HG02571 (cell line): ENCODE data around the gene MBD3L1.

Experiments
- ATAC-seq: cut with Tn5 transposase; IDR thresholded peaks from one replicate; pipeline ENCODE4 v1.9.1; 2021; ENCODE audit warnings: mild to moderate bottlenecking, moderate library complexity; ENCODE audit not compliant: unreplicated experiment

MBD3L1 gene

DNA sequence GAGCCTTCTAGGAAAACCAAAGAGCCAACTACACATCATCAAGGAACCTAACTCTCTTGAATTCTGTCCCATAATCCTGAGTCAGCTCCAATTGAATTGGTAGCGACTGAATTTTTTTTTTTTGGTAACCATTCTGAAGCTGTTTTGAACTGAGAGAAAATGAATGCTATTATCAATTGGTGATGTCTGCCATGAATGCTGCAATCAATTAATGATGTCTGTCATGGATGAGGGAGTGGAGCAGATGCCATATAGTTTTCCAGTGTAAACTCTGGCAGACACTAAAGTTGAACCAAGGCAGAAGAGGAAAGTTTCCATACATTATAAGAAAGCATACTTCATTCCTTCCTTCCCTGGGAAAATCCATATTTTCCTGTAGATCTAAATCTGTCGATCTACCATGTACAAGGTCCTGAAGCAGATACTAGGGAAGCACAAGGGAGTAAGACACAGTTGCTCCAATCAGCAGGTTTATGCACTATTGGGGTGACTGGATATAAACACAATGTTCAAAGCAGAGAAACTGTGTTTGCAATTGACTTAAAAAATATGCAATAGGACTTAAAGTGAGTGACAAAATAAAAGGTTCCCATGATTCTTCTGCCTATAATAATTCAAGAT, 48.8 kb downstream of the MBD3L1 start:
- no peak for ATAC-seq

DNA sequence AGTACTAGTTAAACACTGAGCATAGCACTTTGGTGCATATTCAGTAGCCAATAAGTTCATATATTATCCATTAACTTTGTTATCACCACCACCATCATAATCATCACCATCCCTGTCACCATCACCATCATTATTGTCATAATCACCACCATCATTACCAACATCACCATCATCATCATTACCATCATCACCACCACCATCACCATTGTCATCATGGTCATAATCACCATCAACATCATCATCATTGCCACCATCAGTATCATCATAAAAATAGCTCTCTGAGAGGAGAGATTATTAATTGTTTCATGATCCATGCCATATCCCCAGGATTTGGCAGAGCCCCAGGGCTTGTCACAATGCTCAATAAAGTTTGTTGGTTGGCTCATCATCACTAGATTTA, 49.3 kb downstream of the MBD3L1 start:
- no peak for ATAC-seq

DNA sequence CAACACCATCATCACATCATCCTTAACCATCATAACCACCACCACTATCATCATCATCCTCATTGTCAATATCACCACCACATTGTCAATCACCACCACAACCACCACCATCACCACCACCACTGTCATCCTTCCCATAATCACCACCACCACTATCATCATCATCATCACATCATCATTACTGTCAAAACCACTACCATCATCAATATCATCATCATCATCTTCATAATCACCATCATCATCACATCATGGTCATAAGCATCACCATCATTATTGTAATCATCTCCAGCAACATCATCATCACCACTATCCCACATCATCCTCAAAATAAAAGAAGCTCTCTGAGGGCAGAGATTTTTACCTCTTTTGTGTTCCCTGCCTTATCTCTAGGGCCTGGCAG, 52.2 kb downstream of the MBD3L1 start:
- no peak for ATAC-seq

DNA sequence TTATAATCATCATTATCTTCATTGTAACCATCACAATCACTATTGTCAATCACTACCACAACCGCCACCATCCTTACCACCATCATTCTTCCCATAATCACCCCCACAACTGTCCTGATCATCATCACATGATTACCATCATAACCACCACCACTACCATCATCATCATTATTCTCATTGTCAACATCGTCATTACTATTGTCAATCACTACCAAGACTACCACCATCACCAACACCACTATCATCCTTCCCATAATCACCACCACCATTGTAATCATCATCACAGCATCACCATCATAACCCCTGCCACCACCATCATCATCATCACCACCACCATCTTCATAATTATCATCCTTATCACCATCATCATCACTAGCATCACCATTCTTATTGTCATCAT, 55.2 kb downstream of the MBD3L1 start:
- no peak for ATAC-seq

DNA sequence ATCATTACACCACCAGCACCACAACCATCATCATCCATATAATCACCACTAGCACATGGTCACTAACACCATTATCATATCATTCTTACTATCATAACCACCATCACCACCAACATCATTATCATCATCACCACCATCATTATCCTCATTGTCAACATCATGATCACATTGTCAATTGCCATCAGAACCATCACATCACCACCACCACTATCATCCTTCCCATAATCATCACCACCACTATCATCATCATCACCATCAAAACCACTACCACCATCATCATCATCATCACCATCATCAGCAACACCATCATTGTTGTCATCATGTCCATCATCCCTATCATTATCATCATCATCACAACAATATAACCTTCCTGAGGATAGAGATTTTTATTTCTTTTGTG, 58.1 kb downstream of the MBD3L1 start:
- no peak for ATAC-seq
